GM19467 (cell line): ENCODE measurements around the gene USP51.
"Not testable (repeated sequence)": the region's sequence is repeated elsewhere in the genome, so short reads cannot be mapped to it uniquely, and the experiment has no call there.

Experiments
- ATAC-seq: cut with Tn5 transposase; IDR thresholded peaks from one replicate; pipeline ENCODE4 v1.9.1; 2021; ENCODE audit warnings: mild to moderate bottlenecking, moderate library complexity; ENCODE audit not compliant: unreplicated experiment

Gene USP51

GRCh38 chrX:55465791-55466190, 23.9 kb downstream of the USP51 start:
- ATAC-seq = not testable (repeated sequence)

GRCh38 chrX:55465108-55465507, 24.5 kb downstream of the USP51 start:
- not testable (repeated sequence) for ATAC-seq

- not testable (repeated sequence) for ATAC-seq
These were observed 25.6 kb downstream of the USP51 start for GRCh38 chrX:55464050-55464449.

GRCh38 chrX:55459926-55460325, 29.7 kb downstream of the USP51 start:
- not testable (repeated sequence) for ATAC-seq

GRCh38 chrX:55459426-55459825, 30.2 kb downstream of the USP51 start:
- not testable (repeated sequence) for ATAC-seq

- ATAC-seq = not testable (repeated sequence)
These were observed 33.9 kb downstream of the USP51 start for GRCh38 chrX:55455708-55456107.

- no peak for ATAC-seq
These were observed 36.9 kb downstream of the USP51 start for GRCh38 chrX:55452833-55453124.

GRCh38 chrX:55451990-55452832, 37.4 kb downstream of the USP51 start, which contains the start of gene MAGEH1:
TSS of gene MAGEH1 (plus strand) at chrX:55452127. CDS start at chrX:55452375, 248 bp downstream.
- ATAC-seq = peak; percentile 96

- peak; percentile 17 for ATAC-seq
These were observed 38.0 kb downstream of the USP51 start for GRCh38 chrX:55451626-55451989.

- no peak for ATAC-seq
These were observed 38.5 kb downstream of the USP51 start for GRCh38 chrX:55451141-55451540.

- ATAC-seq = no peak
These were observed 39.4 kb downstream of the USP51 start for GRCh38 chrX:55450259-55450658.

- not testable (repeated sequence) for ATAC-seq
These were observed 46.2 kb downstream of the USP51 start for GRCh38 chrX:55443468-55443867.
